Measurements from ENCODE around the gene TTYH3. TPM values are rescaled to one million over a fixed set of nuclear protein-coding genes. Genes with fewer than 3 reads are reported as not detected.

TTYH3 gene
- total RNA-seq, 4 donors from 2014 or later: 14.0 to 26.3 (median 19.5) TPM

DNA sequence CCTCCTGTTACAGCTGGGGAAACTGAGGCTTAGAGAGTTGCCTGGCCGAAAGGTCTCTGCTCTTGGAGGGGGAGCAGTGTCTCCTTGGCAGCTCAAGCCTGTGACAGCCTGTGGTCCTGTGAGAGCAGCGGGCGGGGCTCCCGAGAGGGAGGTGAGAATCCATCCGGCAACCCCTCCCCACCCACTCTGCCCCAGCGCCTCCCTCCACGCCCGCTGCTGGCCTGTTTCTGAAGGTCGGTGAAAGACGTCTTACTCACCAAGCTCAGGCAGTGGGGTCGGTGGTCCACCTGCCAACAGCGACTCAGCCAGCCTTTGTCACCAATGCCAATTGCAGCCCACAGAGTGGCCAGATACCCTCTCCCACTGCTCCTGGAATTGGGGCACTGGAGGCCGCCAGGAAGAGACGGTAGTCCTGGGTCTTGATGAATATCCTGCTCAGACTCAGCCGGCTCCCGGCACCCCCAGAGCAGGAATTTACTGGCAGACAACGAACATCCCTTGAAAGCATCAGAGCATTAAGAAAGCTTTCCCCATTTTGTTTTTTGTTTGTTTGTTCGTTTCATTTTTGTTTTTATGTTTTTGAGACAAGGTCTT lies 7.4 kb upstream of the TTYH3 start:
- TF ChIP-seq POLR2AphosphoS5 (IDR thresholded peaks at IDR 0.05) (no peak), EP300 (IDR thresholded peaks at IDR 0.05) (no peak), CTCF (IDR thresholded peaks at IDR 0.05) (no peak), POLR2A (IDR thresholded peaks at IDR 0.05) (no peak)
- Histone ChIP-seq H3K4me3 (no peak overlapping the region), H3K27ac (no peak overlapping the region), H3K27me3 (no peaks in the 10 kb centered on the region), H3K9me3 (no peaks in the 10 kb centered on the region), H3K4me1 (peaks cover 17% of the 10 kb centered on the region), H3K36me3 (no peaks in the 10 kb centered on the region)
- WGBS: 63% methylated on average over 15 of the region's 18 CpGs
- peak in 1 of 2 donors; percentile 57 for DNase-seq (ENCODE audit: low spot score in 2 of 2)

- Histone ChIP-seq H3K4me3 (no peak overlapping the region), H3K9me3 (no peaks in the 10 kb centered on the region), H3K36me3 (no peaks in the 10 kb centered on the region), H3K27ac (no peak overlapping the region), H3K4me1 (peaks cover 29% of the 10 kb centered on the region), H3K27me3 (no peaks in the 10 kb centered on the region)
- WGBS: 62% methylated on average over 15 of the region's 20 CpGs
- TF ChIP-seq EP300 (IDR thresholded peaks at IDR 0.05): no peak
- no peak for TF ChIP-seq POLR2A (IDR thresholded peaks at IDR 0.05)
- TF ChIP-seq POLR2AphosphoS5 (IDR thresholded peaks at IDR 0.05): no peak
- TF ChIP-seq CTCF (IDR thresholded peaks at IDR 0.05): no peak
- peak in 1 of 2 donors; percentile 62 for DNase-seq (ENCODE audit: low spot score in 2 of 2)
Observed at GRCh38 chr7:2626498-2627117, 5.2 kb upstream of the TTYH3 start.

- no peaks in the 10 kb centered on the region for H3K9me3 ChIP-seq
Observed at GRCh38 chr7:2627258-2628129, 4.3 kb upstream of the TTYH3 start.

GRCh38 chr7:2628130-2628482 lies 3.7 kb upstream of the TTYH3 start:
- no peak overlapping the region for H3K27ac ChIP-seq
- H3K4me1 ChIP-seq: peaks cover 35% of the 10 kb centered on the region
- H3K9me3 ChIP-seq: no peaks in the 10 kb centered on the region
- no peaks in the 10 kb centered on the region for H3K27me3 ChIP-seq
- WGBS: 75% methylated on average over 9 of the region's 12 CpGs
- H3K4me3 ChIP-seq: no peak overlapping the region
- no peaks in the 10 kb centered on the region for H3K36me3 ChIP-seq
- no peak for TF ChIP-seq CTCF (IDR thresholded peaks at IDR 0.05)
- TF ChIP-seq POLR2A (IDR thresholded peaks at IDR 0.05): no peak
- TF ChIP-seq EP300 (IDR thresholded peaks at IDR 0.05): no peak
- TF ChIP-seq POLR2AphosphoS5 (IDR thresholded peaks at IDR 0.05): no peak
- DNase-seq (ENCODE audit: low spot score in 2 of 2): no peak

More at GRCh38 chr7:2627258-2628129, 4.3 kb upstream of the TTYH3 start:
- 84% methylated on average over 9 of the region's 9 CpGs for WGBS
- H3K27me3 ChIP-seq: no peaks in the 10 kb centered on the region
- H3K4me3 ChIP-seq: no peak overlapping the region
- H3K27ac ChIP-seq: no peak overlapping the region
- DNase-seq (ENCODE audit: low spot score in 2 of 2): no peak
- peaks cover 34% of the 10 kb centered on the region for H3K4me1 ChIP-seq
- TF ChIP-seq POLR2AphosphoS5 (IDR thresholded peaks at IDR 0.05) (no peak), POLR2A (IDR thresholded peaks at IDR 0.05) (no peak), EP300 (IDR thresholded peaks at IDR 0.05) (no peak), CTCF (IDR thresholded peaks at IDR 0.05) (no peak)
- H3K36me3 ChIP-seq: no peaks in the 10 kb centered on the region

GRCh38 chr7:2628891-2629290 lies 2.9 kb upstream of the TTYH3 start:
- 98% methylated on average over 4 of the region's 7 CpGs for WGBS
- no peak for DNase-seq (ENCODE audit: low spot score in 2 of 2)
- no peaks in the 10 kb centered on the region for H3K36me3 ChIP-seq
- H3K4me3 ChIP-seq: no peak overlapping the region
- peaks cover 36% of the 10 kb centered on the region for H3K4me1 ChIP-seq
- TF ChIP-seq POLR2AphosphoS5 (IDR thresholded peaks at IDR 0.05): no peak
- no peak for TF ChIP-seq CTCF (IDR thresholded peaks at IDR 0.05)
- TF ChIP-seq POLR2A (IDR thresholded peaks at IDR 0.05): no peak
- TF ChIP-seq EP300 (IDR thresholded peaks at IDR 0.05): no peak
- H3K9me3 ChIP-seq: no peaks in the 10 kb centered on the region
- no peaks in the 10 kb centered on the region for H3K27me3 ChIP-seq
- H3K27ac ChIP-seq: no peak overlapping the region

All from suprapubic skin (tissue), 4 donors.